Medulla oblongata (tissue), 1 donor: ENCODE results near the gene DIO3.
"Not testable (repeated sequence)": the region's sequence is repeated elsewhere in the genome, so short reads cannot be mapped to it uniquely, and the experiment has no call there.

ENCODE experiments used
- DNase-seq: peaks from one replicate; pipeline ENCODE4 v3.0.0-alpha.2; 2015; ENCODE audit errors: extremely low spot score

DIO3 gene

GRCh38 chr14:101542391-101542790 lies 18.9 kb upstream of the DIO3 start:
- no peak for DNase-seq

GRCh38 chr14:101543814-101544213 lies 17.5 kb upstream of the DIO3 start:
- no peak for DNase-seq

DNA sequence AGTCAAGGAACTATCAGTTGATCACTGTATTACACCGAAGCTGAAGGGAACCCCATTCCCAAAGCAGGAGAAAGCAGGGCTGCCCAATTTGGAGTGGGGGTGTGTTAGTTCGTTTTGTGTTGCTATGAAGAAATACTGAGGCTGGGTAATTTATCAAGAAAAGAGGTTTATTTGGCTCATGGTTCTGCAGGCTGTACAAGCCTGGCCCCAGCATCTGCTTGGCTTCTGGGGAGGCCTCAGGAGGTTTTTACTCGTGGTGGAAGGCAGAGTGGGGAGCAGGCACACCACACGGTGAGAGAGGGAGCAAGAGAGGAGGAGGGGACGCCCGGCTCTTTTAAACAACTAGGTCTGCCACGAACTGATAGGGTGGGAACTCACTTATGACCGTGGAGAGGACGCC lies 16.7 kb upstream of the DIO3 start:
- no peak for DNase-seq

DNA sequence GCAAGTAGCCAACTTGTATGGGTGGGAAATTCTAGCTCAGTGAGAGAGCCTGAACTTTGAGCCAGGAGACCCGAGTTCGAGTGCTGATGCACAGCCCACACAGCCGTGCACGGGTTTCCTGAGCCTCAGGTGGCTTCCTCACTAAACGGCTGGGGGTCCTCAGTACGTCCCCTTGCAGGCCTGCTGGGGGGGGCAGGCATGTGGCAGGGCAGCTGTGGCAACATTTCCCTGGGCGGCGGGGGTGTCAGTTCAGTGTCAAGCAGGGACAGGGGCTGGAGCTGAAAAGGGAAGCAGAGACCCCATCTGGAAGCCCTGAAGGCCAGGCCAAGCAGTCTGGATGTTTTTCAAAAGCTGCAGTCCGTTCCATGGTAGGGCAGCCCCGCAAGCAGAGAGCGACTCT lies 14.6 kb upstream of the DIO3 start:
- DNase-seq, result no peak

DNA sequence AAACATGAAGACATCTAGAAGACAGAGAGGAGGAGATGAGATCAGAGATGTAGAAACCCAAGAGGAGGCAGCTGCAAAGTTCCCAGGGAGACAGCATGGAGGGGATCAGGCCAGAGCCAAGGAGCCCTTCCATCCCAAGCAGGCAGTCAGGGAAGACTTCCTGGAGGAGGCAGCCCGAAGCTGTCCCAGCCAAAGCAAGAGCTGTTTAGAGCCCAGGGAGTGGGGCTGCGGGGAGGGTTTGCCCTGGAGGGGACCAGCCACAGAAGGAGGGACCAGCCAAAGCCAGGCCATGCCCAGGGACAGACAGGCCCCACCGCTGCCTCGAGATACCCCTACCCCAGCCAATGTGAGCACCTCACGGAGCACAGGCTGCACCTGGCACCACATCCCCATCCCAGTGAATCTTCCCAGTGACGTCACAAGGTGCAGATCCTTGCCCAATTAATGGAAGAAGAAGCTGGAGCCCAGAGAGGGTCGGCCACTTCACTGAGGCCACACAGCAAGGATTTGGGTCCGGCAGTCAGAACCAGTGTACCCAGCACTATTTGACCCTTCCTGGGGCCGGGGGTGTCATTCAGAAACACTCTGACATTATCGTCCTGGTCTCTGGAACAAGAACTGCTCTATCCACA lies 14.1 kb upstream of the DIO3 start:
- DNase-seq, result no peak

DNA sequence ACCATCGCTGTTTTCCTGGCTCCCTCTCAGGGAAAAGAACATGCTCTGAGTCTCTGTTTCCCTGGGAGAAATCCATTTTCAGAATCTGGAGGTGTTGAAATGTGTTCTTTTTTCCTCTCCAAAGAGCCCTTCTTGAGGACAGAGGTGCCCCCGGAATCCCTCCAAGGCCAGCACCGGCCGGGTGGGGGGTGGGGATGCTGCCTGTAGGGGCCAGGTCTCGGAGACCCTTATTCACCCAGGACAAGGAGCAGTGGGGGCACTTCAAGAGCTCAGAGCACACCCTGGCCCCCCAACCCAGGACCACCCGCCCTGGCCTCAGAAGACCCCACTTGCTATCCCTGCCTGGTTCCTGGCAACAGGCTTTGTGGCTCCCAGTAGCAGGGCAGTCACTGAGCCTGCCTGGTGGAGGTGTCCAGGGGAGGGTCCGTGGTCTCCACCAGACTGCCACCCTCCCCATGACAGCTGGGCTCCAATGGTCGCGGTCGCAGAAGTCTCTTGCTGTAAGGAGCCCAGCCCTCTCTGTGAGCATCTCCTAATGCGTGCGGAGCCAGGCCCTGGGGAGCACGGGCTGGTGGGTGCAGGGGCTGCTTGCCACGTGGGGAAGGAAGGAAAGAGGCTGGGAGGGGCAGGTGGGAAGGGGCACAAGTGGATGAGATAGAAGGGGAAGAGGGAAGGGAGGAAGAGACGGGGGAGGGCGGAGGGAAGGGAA lies 13.2 kb upstream of the DIO3 start:
- no peak for DNase-seq

GRCh38 chr14:101548710-101549109 lies 12.6 kb upstream of the DIO3 start:
- DNase-seq, result no peak

DNA sequence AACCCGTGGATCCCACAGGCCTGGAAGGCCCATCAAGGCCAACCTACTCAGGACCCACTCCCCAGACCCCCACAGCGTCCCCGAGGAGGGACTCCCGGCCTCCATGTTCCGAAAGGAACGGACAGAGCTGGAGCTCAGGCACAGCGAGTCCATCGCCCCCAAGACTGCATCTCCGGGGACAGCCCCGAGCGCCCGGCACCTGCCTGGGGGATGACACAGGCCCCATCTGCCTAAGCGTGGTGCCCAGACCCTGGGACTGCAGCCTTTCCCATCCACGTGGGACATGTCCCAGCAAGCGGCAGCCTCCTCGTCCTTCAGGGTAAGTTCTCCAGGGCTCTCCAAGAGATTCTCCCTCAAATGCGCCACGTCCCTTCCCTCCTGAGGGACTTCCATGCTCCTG lies 12.1 kb upstream of the DIO3 start:
- DNase-seq, result no peak

DNA sequence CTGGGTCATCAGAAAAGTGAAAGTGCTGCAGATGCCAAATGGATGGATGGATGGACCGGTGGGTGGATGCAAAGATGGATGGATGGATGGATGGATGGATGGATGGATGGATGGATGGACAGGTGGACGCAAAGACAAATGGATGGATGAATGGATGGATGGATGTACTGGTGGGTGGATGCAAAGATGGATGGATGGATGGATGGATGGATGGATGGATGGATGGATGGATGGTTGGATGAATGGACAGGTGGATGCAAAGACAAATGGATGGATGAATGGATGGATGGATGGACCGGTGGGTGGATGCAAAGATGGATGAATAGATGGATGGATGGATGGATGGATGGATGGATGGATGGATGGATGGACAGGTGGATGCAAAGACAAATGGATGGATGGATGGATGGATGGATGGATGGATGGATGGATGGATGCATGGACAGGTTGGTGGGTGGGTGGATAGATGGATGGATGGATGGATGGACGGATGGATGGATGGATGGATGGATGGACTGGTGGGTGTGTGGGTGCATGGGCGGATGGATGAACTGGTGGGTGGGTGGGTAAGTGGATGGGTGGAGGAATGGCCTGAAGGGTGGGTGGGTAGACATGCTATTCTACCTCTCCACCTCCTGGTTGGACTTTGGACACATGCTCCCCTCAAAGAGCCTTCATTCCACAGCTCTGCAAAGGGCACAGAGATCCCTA lies 10.9 kb upstream of the DIO3 start:
- DNase-seq, result not testable (repeated sequence)

- DNase-seq, result no peak
These were observed 9.3 kb upstream of the DIO3 start for GRCh38 chr14:101551729-101552595.

GRCh38 chr14:101552786-101553231 lies 8.5 kb upstream of the DIO3 start:
- DNase-seq, result no peak

GRCh38 chr14:101553393-101553792 lies 7.9 kb upstream of the DIO3 start:
- DNase-seq, result no peak

DNA sequence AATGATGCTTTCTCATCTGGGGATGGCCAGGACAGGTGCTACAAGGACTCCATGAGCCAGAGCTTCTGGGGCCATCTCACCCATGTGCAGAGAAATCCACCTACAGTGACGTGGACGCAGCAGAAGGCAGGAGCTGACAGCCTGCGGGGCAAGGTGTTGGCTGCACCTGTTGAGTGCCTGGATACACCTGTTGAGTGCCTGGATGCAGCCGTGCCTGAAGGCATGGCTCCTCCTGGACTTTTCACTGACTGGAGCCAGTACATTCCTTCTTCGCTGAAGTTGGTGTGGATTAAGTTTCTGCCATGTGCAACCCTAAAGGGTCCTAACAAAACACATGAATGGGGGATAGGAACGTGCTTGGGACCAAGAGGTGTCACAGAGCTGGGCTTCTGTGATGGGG lies 7.4 kb upstream of the DIO3 start:
- DNase-seq, result no peak

- DNase-seq, result no peak
These were observed 6.2 kb upstream of the DIO3 start for GRCh38 chr14:101554991-101555668.

DNA sequence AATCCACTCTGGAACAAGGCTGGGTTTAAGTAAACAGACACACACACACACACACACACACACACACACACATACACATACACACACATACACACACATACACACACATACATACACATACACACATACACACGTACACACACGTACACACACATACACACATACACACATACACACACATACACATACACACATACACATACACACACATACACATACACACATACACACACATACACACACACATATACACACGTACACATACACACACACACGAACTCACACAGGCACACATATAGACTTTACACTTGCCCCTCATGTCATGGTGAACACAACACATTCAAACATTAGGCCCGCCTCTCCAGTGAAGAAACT lies 5.6 kb upstream of the DIO3 start:
- not testable (repeated sequence) for DNase-seq

- no peak for DNase-seq
These were observed 5.2 kb upstream of the DIO3 start for GRCh38 chr14:101556131-101556530.

DNA sequence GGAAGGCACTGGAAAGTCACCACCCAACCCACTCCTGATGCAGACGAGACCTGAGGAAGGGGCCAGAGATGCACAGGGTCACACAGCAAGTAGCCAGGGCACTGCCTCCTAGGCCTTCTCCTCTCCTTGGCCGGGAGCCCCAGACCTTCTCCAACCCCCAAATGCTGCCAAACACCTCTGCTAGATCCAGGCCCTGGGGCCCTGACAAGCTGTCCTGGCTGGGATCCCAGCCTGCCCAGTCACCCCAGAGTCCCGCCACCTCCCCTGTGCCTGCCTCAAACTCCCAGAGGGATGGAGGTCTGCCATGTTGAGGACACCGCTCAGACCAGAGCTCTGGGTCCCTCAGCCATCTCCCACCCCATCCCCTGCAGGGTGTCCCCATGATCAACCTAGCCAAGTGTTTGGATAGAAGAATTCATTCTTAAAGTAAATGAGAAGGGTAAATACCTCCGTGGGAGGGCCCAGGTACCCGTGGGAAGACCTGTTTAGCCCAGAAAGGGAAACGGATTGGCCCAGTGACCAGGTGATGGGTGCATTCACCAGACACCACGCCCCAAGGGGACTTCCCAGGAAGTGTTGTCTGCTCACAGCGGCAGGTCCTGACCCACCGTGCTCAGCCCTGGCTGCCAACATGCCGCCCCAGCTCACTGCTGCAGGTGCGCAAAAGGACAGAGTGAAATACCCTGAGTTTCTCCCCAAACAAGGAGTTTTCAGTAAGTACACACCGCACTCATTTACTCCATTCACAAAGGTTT lies 4.6 kb upstream of the DIO3 start:
- DNase-seq, result no peak

GRCh38 chr14:101557321-101557695 lies 4.0 kb upstream of the DIO3 start:
- no peak for DNase-seq

GRCh38 chr14:101557811-101558738 lies 3.2 kb upstream of the DIO3 start:
- DNase-seq, result peak; percentile 55
